Measurements from ENCODE around the gene DYSF.

Gene DYSF

DNA sequence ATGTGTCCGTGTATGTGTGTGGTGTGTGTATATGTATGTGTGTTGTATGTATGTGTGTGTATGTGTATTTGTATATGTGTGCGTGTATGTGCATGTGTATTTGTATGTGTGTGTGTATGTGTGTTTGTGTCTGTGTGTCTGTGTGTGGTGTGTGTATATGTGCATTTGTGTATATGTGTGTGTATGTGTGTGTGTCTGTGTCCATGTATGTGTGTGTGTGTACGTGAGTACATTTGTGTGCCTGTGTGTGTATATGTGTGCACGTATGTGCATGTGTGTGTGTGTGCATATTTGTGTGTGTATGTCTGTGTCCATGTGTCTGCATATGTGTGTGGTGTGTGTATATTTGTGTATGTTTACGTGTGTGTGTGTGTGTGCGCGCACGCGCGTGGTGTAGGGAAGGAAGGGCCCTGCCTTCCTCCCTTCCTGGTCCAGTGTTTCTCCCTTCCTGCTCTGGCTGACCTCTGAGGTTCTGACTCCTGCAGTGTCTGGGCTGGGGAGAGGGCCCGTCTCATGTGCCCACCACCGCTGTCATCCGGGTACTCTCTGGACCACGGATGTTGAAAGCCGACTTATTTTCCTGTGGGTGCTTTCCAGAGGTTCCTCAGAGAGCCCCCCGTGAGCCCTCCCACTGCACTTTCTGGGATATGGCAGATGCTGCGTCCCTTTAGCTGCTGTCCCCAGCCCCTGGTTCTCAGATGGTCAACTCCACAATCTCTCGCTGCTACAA is 209.5 kb downstream of the DYSF start:
- no peak for DNase-seq

DNA sequence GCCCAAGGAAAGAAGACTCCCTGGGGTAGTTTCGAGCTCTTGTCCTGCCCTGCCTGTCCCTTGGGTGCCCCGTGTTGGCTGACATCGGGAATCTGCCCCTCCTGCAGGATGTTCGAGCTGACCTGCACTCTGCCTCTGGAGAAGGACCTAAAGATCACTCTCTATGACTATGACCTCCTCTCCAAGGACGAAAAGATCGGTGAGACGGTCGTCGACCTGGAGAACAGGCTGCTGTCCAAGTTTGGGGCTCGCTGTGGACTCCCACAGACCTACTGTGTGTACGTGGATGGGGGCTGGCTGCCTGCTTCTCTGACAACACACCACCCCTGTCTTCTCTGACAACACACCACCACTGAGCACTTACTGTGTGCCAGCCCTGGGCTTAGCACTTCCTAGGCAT is 210.8 kb downstream of the DYSF start:
- DNase-seq = no peak

DNA sequence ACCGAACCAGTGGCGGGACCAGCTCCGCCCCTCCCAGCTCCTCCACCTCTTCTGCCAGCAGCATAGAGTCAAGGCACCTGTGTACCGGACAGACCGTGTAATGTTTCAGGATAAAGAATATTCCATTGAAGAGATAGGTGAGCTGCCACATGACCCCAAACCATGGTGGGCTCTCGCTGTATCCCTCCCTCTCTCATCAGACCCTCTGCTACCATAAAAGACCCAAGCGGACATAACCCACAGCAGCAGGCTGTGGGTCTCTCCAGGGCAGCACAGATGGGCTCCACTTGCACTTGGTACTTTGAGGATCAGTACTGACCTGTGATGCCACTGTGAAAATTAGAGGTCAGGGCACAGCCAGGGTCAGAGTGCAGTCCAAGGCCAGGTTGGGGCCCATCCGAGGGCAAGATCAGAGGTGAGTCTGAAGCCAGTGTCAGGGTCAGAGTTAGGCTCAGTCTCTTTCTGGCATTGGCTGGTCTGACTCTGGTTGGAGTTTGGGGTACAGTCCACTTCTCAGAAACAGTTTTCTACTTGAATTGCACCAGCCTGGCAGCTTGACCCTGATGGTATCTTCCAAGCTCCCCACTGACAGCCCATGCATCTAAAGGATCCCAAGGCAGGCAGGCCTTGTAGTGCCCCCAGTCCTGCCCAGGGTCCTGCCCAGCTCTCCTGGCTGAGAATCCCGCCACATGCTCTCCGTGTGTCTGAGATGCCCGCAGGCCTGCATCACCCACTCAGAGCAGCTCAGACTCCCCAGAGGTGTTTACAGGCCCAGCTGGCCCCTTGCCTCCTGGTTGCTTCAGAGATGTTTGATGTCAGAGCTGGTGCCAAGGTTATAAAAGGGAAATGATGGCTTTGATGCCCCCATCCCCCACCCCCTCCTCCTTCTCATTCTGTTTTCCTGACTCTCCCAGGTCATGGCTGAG is 212.1 kb downstream of the DYSF start:
- DNase-seq = no peak

DNA sequence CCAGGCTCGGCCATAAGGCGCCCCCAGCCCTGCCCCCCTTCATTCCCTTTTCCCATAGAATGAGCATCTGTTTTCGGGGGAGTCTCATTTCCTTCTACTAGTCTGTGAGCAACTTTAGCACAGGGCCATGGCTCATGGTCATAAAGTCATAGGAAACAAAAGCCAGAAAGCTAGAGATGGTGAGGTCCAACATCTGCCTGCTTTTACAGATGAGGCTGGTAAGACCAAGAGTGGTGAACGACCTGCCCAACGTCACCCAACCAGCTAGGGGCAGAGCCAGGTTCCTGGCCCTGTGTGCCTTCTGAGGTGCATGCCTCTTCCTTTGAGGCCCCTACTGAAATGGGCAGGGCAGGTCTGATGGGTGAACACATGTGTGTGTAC is 212.7 kb downstream of the DYSF start:
- no peak for DNase-seq

DNA sequence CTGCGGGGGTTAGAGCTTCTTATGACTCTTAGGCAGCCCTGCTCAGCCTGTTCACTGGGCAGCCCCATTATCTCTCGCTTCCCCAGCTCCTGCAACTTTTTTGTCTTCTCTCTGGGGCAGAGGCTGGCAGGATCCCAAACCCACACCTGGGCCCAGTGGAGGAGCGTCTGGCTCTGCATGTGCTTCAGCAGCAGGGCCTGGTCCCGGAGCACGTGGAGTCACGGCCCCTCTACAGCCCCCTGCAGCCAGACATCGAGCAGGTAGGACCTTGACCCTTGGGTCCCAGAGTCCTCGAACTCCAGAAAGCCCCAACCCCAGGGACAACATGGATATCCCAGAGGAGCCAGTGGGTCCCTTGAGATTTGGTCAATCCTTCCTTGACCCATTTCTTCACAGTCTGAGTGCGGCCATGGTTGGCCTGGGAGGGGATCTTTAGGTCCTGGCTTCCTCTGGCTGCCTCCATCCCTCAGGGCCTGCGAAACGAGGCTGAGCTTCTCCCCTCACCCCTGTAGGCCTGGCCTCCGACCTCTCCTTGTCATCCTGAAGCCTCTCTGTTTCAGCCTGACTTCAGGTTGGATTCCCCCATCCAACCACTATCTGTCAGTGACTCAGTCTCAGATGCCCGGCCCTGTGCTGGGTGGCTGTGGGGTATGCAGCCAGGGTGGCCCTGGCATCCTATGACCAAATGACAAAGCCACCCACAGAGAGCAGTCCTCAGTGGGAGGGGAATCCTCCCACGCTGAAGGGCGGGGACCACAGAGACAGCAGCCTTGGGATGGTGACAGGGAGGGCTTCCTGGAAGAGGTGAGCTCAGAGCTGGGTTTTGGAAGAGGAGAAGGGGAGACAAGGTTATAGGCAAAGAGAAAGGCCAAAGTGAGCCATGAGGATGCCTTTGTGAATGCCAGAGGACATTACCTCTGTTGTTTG is 214.2 kb downstream of the DYSF start:
- DNase-seq = peak; percentile 1

- DNase-seq = no peak
These were observed 215.1 kb downstream of the DYSF start for GRCh38 chr2:71668326-71669057.

DNA sequence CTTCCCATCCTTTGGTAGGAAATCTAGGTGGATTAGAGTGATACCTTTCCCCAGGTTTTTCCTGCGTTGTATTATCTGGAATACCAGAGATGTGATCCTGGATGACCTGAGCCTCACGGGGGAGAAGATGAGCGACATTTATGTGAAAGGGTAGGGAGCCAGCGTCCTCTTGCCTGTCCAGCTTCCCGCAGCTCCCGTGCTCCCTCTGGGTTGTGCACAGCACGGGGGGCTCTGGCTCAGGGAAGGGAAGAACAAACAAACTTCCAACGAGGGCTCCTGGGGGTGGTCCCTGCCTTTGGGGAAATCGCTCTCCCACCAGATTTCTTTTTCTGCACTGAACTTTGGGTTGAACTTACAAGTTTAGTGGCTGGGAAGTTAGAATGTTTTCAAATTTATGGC is 215.7 kb downstream of the DYSF start:
- DNase-seq = no peak

- DNase-seq = no peak
These were observed 216.5 kb downstream of the DYSF start for GRCh38 chr2:71669628-71670429.

- no peak for DNase-seq
These were observed 217.1 kb downstream of the DYSF start for GRCh38 chr2:71670430-71670795.

- DNase-seq = no peak
These were observed 218.0 kb downstream of the DYSF start for GRCh38 chr2:71671203-71671854.

DNA sequence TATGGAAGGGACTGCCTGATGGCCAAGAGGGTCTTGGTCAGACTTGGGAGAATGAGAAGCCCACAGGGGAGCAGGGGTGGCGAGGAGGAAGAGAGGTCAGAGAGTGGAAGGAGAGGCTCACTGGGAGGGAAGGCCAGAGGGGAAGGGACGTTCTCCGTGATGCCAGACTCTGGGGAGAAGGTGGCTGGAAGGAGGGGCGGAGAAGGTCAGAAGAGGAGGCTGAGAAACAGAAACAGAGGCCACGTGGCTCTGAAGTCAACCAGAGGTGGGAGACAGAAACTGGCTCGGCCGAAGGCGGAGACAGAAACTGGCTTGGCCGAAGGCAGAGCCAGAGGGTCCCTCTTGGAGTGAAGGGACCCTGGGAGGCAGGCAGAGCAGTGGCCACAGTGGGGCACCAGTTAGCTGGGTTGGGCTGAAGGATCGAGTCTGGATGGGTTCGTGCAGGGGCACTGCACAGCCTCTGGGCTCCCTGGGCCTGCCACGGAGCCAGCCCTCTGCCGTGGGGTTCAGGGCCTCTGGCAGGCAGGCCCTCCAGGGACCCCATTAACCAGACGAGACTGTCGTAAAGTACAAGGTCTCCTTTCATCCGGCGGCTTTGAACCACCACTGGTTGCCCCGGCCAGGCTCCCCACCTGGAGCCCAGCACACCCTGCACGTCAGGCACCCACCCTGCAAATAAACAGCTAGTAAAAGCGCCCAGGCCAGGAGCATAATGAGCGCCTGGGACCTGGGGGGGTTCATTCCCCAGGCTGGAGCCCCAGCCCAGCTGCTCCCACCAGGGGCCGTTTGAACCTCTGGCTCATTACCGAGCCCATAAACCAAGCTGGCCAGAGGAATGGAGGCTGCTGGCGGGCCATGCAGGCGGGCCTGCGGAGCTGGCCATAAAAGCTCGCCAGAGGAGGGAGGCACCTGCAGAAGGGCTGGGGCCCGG is 218.8 kb downstream of the DYSF start:
- DNase-seq = no peak

GRCh38 chr2:71672826-71673795 is 219.8 kb downstream of the DYSF start:
- no peak for DNase-seq

DNA sequence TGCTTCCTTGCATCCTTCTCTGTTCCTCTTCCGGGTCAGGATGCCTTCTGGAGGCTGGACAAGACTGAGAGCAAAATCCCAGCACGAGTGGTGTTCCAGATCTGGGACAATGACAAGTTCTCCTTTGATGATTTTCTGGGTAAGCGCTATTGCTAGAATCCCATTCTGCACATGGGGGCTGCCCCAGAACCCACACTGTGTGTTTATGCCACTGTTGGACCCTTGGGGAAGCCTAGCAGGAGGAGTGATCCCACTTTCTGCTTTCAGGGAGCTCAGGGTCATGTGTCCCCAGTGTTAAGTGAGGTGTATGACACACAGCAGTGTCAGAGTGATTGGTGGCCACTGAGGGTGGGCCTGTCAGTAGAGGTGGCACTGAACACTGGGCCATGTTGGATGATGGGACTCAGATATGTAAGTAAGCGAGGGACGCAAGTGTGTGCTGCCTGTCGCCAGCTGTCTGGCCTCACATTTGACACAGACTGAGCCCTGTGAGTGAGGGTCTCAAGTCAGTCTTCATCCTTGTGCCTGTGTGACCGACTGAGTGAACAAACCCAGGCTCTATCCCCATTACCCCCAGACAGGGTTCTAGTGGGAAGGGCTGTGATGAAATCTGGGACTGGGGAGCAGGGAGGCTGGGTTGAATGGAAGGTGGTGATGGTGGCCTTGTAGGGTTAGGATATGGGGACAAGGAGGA is 220.9 kb downstream of the DYSF start:
- DNase-seq = no peak

DNA sequence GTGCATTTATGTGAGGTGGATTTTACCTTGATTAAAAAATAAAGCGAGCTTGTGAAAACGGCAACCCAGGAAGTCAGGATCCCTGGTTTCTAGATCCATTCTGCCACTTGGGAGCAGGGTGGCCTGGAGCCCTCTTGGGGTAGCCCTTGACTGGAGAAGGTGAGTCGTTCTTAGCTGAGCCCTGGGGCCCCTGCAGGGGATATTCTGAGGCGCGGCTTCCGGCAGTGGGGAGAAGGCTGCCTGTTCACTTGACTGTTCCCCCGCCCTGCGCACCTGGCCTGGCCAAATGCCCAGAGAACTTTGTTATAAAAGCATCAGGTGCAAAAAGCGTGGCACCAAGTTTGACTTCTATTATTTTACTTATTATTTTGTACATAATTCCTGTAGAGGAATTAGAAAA is 221.9 kb downstream of the DYSF start:
- DNase-seq = no peak

DNA sequence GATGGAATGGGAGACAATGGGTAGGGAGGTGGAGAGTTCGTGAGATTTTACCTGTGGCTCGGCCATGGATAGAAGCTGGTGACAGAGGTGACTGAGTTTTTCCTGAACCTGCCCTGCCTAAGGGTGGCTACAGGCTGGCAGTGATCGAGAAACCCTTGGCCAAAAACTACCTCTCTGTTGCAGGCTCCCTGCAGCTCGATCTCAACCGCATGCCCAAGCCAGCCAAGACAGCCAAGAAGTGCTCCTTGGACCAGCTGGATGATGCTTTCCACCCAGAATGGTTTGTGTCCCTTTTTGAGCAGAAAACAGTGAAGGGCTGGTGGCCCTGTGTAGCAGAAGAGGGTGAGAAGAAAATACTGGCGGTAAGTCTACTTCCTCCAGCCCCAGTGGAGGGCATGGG is 225.5 kb downstream of the DYSF start:
- no peak for DNase-seq

DNA sequence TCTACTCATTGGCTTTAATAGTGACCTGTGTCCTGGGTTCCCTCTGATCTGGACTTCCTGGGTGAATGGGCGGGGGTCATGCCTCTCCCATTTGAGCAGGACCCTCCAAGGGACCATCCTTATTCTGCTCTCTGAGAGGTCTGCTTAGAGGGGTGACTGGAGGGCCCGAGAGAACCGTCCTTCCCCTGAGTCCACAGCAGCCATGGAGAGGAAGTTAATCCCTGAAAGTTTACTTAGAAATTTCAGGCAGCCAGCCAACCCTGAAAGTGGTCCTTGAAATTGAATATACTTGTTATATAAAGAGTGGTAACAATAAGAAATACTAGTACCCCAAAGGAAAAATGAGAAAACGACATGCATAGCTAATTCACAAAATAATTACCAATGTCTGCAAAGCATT is 226.1 kb downstream of the DYSF start:
- DNase-seq = no peak

- DNase-seq = no peak
These were observed 227.6 kb downstream of the DYSF start for GRCh38 chr2:71680925-71681324.

DNA sequence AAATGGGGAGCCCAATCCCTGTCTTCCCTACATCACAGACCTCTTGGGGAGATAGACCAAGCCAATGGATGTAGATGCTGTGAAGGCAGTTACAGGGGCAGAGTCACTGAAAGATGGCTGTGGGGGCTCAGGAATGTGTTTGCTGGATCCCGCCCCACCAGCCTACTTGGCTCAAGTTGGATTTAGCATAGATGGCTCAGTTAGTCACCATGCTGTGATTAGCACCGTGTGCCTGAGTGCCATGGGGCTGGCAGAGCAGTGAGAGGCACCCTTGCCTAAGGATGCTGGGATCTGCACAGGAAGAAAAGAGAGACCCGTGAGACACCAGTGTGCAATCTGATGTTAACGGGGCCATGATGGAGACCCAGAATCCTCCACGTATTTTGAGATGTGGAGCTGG is 228.3 kb downstream of the DYSF start:
- no peak for DNase-seq

All from inflammatory macrophage treated with lipopolysaccharide for 4 hours (primary cell).